Retinal pigment epithelial cell (primary cell): ENCODE measurements around the gene C5orf52.

ENCODE experiments used
- DNase-seq: peaks from one replicate; pipeline ENCODE4 v3.0.0-alpha.2; 2010; ENCODE audit warnings: low read depth
- H3K4me3 ChIP-seq: 2 replicates; pipeline ENCODE4 v1.5.1; 2011; ENCODE audit warnings: mild to moderate bottlenecking, low read length, control low read depth, moderate library complexity
- TF ChIP-seq, protein P1 (sequence below): conservative IDR thresholded peaks from 2 replicates; pipeline ENCODE4 v1.5.1; 2011; ENCODE audit warnings: low read depth, low read length, control low read depth, inconsistent platforms

Gene C5orf52

DNA sequence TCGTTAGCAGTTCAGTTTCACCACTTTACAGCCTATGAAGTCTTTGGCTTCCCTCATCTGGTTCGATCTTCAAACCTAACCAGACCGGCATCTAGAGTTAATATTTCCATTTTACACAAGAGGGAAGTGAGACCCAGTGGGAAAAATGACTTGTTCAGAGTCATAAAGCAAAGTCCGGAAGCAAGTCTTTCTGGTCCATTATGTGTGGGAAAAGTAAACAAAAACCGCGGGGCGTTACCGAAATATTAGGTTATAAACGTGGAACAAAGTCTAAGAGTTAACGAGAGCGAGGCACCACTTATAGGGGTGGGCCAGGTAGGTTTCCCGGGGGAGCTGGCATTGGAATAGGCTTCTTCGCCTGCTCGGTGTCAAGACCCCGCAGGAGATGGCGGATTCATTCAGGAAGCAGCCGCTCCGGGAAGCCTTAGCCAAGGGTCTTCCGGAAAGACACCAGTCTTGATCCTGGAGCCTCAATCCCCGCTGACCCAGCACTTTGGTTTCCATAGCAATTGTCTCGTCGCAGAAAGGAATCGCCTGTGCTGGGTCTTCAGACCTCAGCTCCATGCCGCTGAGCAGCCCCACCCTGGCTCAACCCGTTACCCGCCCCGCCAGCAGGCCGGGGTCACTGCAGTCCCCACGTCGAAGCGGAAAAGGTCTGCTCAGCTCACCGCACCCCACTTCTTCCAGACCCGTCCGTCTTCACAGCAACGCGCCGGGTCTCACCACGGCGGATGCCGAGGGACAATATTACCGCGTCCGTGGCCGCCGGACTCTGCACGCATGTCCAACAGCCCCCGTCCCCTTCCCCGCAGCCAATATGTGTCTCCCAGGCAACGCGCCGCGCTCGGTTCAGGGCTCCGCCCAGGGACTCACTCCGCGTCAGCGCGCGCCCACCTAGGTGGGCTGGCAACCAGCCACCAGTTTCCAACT, at the start of gene C5orf52:
C5orf52 (plus strand) TSS at position 872 of the 930 bp plus-strand sequence. CDS start 82 bp downstream, outside the sequence.
- no peak for DNase-seq
- H3K4me3 ChIP-seq: peak within 1 kb of the TSS; percentile 69
- TF ChIP-seq, protein P1, sequence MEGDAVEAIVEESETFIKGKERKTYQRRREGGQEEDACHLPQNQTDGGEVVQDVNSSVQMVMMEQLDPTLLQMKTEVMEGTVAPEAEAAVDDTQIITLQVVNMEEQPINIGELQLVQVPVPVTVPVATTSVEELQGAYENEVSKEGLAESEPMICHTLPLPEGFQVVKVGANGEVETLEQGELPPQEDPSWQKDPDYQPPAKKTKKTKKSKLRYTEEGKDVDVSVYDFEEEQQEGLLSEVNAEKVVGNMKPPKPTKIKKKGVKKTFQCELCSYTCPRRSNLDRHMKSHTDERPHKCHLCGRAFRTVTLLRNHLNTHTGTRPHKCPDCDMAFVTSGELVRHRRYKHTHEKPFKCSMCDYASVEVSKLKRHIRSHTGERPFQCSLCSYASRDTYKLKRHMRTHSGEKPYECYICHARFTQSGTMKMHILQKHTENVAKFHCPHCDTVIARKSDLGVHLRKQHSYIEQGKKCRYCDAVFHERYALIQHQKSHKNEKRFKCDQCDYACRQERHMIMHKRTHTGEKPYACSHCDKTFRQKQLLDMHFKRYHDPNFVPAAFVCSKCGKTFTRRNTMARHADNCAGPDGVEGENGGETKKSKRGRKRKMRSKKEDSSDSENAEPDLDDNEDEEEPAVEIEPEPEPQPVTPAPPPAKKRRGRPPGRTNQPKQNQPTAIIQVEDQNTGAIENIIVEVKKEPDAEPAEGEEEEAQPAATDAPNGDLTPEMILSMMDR: no peak

DNA sequence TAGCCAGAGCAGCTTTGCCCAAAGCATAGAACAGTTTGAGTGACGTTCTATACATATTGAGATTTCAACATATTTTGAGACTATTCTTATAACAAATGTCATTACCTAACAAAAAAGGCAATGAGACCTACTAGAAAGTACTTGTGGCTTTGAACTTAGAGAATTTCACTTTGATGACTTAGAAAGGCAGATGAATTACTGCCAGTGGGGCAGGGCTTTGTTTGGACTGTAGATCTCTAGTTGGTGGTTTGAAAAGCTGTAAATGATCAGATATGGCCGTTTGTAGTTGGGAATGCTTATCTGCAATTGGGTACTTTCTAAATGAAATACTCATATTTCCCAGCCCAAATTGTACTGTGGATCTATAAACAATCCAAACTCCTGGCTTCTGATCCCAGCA, 47.2 kb upstream of the C5orf52 start:
- TF ChIP-seq, protein P1: no peak
- no peak for DNase-seq

DNA sequence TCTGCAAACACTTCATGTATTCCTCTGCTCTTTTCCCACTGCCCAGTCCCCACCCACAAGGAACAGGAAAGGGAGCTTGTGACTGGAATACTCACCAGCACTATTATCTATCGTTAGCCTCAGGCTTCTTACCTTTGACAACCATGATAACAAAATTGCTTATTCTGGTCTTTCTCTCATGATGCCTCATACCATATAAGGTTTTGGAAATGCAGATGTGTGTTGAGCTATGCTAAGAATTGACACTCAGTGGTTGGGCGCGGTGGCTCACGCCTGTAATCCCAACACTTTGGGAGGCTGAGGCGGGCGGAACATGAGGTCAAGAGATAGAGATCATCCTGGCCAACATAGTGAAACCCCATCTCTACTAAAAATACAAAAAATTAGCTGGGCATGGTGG, 44.5 kb upstream of the C5orf52 start:
- no peak for DNase-seq
- no peak overlapping the region for H3K4me3 ChIP-seq
- TF ChIP-seq, protein P1: no peak

More for the DNA sequence above, 47.2 kb upstream of the C5orf52 start:
- H3K4me3 ChIP-seq: no peak overlapping the region

DNA sequence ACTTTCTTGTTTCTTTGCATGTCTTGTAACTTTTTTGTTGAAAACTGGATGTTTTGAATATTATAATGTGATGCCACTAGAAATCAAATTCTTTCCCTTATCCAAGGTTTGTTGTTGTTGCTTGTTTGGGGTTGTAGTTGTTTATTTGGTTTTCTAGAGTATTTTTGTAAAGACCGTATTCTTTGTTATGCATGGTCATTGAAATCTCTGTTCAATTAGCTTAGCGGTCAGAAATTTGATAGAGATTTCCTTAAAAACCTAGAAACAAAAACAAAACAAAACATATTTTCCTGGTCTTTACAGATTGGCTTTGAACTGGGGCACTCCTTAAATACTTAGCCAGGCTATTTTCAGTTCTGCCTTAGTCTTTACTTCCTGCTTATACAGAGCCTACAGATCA, 41.0 kb upstream of the C5orf52 start:
- TF ChIP-seq, protein P1: no peak
- no peak overlapping the region for H3K4me3 ChIP-seq
- DNase-seq: no peak

DNA sequence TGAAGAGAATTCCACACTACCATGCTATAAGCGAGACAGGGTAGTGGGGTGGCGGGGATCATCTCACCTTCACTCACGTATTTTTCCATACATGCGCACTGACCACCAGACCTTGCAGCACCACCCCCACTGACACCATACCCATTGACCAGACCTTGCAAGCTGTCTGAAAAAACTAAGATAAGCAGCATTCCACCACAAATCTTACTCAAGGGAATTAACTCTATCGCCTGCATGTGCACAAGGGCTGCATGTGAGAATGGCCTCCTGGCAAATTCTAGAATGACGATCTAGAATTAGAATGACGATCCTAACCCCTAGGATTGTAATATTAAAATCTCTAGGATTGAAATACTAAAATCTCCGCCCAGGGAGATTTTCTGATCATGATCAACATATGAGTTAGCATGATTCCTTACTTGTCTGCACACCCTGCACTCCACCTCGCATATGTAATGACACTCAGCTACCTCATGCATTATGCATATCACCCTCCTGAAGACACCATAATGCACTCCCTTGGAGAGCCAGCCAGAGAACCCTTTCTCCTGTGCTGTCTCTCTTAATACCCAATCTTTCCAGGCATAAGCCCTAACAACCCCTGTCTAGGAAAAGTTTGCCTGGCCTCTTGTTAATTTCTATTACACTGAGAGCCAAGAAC, 30.8 kb upstream of the C5orf52 start:
- no peak for DNase-seq
- no peak overlapping the region for H3K4me3 ChIP-seq
- TF ChIP-seq, protein P1: no peak

DNA sequence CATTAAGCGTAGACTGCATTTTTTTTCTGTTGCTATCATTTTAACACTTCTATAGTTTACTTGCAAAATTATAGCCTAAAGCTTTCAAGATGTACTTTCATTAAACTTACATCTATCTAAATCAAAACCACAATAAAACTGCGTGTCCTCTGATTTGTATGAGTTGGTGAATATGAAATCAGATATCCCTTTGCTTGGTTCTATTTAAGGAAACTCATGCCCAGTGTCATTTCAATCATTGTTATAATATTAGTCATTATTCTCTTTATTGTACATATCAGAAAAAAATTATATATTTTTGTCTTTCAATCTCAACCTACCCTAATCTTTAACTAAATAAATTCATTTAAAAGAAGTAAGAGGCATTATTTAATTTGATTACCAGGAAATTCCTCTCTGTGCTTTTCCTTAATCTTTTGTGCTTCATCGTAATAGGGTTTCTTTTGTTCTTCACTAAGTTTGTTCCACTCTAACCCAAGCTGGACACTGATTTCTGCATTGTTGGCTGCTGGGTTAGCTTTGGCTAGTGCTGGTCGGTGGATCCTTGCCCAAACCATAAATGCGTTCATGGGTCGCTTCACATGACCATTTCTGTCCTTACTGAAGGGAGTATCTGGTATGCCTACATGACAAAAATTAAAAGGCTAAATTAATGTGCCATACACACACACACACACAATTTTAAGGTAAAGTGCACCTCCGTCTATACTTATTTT, 22.9 kb upstream of the C5orf52 start:
- no peak overlapping the region for H3K4me3 ChIP-seq
- TF ChIP-seq, protein P1: no peak
- no peak for DNase-seq
